ENCODE measurements around the gene RERGL.
"Not testable (repeated sequence)": the region's sequence is repeated elsewhere in the genome, so short reads cannot be mapped to it uniquely, and the experiment has no call there.

RERGL gene

DNA sequence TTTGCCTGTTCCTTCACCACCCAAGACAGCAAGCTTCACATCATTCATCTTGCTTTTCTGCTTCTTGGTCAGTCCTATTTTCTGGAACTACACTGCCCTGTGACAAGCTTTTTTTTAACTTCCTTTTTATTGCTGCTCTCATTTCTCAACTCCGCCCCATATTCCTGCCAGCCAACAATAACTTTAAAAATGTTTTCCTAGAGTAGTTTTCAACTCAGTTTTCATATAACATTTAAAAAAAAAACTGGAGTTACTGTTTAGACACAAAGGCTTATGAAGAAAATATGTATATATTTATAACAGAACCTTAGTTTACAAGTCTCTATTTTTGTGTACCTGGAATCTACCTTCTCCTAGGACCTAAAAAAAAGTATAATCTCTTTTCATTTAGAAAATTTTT, at the start of gene RERGL:
Gene RERGL, minus strand, starts transcription at position 101 of the 400 bp plus-strand sequence. Its CDS starts 53 bp downstream, at position 48.
- no peak for DNase-seq

DNA sequence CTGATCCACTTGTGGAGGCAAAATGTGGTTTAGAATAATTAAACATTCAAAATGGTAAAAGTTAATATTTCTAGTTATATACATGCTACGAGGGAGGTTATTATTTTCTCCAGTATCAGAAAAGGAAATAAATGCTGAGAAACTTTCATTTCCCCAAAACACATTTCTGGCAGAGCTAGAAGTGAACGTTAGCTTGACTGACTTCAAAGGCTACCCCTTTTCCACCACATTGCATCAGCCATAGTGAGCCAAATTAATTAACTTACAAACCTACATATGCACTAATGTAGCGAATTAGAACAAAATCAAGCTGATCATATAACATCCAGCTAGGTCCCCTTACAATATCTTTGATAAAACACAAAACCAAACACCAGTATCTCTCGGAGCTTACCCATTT, 49.3 kb upstream of the RERGL start:
- no peak for DNase-seq

DNA sequence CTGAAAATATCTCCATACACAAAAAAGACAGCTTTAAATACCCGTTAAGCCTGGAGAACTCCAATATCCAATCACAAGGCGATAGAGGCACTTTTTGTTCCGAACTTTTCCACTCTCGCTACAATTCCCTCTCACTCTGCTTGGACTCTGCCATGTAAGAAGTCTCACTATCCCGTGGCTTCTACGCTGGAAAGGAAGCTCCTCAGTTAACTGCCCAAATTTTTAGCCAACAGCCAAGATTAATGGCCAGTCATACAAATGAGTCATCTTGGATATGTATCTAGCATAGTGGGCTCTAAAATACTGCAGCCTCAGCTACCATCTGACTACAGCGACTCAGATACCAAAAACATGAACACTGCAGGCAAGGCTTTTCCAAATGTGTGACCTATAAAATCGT, 45.5 kb upstream of the RERGL start:
- DNase-seq, result no peak

DNA sequence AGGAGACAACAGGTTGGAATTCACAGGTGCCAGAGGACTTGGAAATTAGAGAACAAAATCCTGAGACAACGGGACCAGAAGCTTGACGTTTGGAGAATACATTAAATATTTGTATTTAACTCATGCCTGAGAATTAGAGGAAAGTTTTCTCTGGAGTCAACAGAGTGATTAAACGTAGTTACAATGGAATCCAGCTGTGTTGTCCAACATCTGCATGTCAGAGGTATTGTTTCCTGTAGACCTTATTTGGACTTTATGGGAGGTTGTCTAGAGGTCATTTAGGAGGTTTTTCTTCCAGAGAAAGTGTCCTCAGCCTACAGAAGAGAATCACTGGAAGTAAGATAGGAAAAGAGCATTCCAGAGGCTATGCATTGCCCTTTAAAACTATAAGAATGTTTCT, 45.1 kb upstream of the RERGL start:
- DNase-seq, result no peak

GRCh38 chr12:18130851-18131250, 40.9 kb upstream of the RERGL start:
- no peak for DNase-seq

- no peak for DNase-seq
These were observed 33.7 kb upstream of the RERGL start for GRCh38 chr12:18123707-18124106.

GRCh38 chr12:18120899-18121298, 30.9 kb upstream of the RERGL start:
- DNase-seq, result no peak

- DNase-seq, result no peak
These were observed 18.6 kb upstream of the RERGL start for GRCh38 chr12:18108611-18109010.

GRCh38 chr12:18103624-18104023, 13.6 kb upstream of the RERGL start:
- DNase-seq, result no peak

- no peak for DNase-seq
These were observed 11.1 kb upstream of the RERGL start for GRCh38 chr12:18101043-18101442.

DNA sequence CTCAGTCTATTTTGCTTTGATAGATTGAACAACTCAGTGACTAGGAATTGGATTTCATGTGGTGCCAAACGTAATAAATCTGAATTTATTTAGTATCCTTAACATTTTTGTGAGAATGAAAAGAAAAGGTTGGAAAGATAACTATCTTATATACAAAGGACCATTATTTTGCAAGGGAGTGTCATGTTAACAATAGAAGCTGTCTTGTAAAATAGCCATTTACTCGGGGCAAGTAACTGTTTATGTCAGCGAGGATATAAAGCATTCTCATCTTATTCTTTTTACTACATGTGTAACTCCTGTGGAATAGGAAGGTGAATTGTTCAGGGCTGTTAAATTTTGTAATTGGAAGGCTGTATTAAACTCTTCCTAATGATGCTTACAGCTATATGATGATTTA, 5.9 kb downstream of the RERGL start:
- no peak for DNase-seq

GRCh38 chr12:18079541-18080246, 10.3 kb downstream of the RERGL start:
- no peak for DNase-seq

GRCh38 chr12:18074001-18074400, 16.0 kb downstream of the RERGL start:
- no peak for DNase-seq

- DNase-seq, result no peak
These were observed 17.3 kb downstream of the RERGL start for GRCh38 chr12:18072723-18073122.

GRCh38 chr12:18071336-18071735, 18.7 kb downstream of the RERGL start:
- no peak for DNase-seq

DNA sequence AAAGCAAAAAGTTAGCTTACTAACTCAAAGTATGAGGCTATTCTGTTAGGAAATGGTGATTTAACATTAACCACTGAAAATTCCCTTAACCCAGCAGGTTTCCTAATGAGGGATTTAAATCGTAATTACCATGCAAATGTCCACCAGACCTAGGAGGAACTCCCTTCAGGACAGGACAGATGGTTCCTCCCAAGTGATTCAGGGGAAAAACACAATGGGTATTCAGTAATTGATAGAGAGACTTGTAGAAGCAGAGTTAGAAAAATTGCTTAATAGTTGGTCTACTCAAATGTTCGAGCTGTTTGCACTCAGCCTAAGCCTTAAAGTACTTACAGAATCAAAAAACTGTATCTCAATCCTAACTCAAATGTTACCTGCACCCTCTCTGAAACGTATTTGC, 21.6 kb downstream of the RERGL start:
- no peak for DNase-seq

DNA sequence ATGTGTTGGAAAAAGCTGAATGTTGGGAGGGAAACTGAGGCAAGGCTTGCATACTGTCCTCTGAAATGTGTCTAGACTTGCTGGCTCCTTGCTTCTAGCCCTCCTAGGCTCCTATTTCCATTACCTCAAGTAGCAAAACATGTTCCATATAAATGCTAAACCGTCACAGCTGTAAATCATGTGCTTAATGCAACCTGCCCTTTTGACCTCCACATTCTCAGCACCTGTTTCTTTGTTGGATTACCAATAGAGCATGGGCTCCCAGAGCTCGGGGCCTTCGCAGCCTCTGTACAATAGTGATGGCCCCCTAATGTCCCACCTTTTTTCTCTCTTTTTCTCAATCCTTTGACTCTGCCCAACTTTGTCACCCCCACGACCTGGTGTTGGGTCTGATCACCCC, 23.3 kb downstream of the RERGL start:
- DNase-seq, result no peak

- DNase-seq, result not testable (repeated sequence)
These were observed 27.1 kb downstream of the RERGL start for GRCh38 chr12:18062867-18063266.

GRCh38 chr12:18057051-18057450, 32.9 kb downstream of the RERGL start:
- DNase-seq, result no peak

- DNase-seq, result no peak
These were observed 34.9 kb downstream of the RERGL start for GRCh38 chr12:18054925-18055619.

DNA sequence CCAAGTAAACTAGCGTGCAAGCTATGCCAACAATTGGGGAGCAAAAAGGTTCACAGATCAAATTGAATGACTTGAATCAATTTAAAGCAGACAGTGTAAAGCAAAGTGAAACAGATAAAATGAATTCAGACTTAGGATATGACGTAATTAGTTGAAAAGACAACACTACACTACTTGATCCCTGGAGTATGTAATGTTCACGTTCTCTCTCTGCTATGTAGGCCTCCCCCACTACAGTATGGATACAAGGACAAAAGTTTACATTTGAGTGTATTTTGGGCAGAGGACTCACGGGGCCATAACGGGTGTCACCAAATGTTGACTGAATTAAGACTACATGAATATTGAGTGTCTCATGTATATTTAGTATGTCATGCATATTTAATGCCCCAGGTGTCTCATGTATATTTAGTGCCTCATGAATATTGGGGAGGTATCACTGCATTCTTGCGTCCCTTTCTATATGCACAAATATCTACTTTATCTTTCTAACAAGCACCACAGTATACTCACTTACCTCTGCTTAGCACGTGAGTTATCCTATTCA, 44.5 kb downstream of the RERGL start:
- no peak for DNase-seq

DNA sequence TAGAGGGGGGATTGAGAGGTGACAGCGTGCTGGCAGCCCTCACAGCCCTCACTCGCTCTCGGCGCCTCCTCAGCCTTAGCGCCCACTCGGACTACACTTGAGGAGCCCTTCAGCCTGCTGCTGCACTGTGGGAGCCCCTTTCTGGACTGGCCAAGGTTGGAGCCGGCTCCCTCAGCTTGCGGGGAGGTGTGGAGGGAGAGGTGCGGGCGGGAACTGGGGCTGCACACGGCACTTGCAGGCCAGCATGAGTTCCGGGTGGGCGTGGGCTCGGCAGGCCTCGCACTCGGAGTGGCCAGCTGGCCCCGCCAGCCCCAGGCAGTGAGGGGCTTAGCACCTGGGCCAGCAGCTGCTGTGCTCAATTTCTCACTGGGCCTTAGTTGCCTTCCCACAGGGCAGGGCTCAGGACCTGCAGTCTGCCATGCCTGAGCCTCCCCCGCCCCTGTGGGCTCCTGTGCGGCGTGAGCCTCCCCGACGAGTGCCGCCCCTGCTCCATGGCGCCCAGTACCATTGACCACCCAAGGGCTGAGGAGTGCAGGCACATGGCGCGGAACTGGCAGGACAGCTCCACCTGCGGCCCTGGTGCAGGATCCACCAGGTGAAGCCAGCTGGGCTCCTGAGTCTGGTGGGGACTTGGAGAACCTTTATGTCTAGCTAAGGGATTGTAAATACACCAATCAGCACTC, 49.8 kb downstream of the RERGL start:
- not testable (repeated sequence) for DNase-seq

Measured in nucleus accumbens (tissue), 56 donors.